ENCODE results near the gene SBNO2. TPM values are rescaled to one million over a fixed set of nuclear protein-coding genes. Genes with fewer than 3 reads are reported as not detected.

Gene SBNO2
- polyA plus RNA-seq, 1 of the 3 experiments (the other 2 are of a cell fraction): 18.3 TPM

GRCh38 chr19:1063030-1063908 lies 110.8 kb downstream of the SBNO2 start:
- POLR2A ChIA-PET: no interaction called here
- Histone ChIP-seq H4K20me1 (ENCODE audit: insufficient read depth) (no peaks in the 10 kb centered on the region), H3K79me2 (ENCODE audit: insufficient read depth) (no peaks in the 10 kb centered on the region), H3K4me2 (no peak overlapping the region), H3F3A (replicated peaks; ENCODE audit: insufficient read depth) (peaks cover 7% of the 10 kb centered on the region), H3K4me1 (ENCODE audit: control insufficient read depth in 1 of 2, insufficient read depth in 2 of 2, low read depth in 1 of 2, low read length in 1 of 2) (peaks cover 0 to 20% of the 10 kb centered on the region in 2 experiments; a peak in 1 of 4 replicates), H3K9ac (no peak overlapping the region), H3K27ac (ENCODE audit: low read depth in 2 of 2, low read length in 1 of 2) (no peak overlapping the region), H3K9me2 (no peaks in the 10 kb centered on the region), H3K9me3 (no peaks in the 10 kb centered on the region), H3K4me3 (ENCODE audit: low read depth in 2 of 2, low read length in 1 of 2) (no peak overlapping the region), H3K36me3 (replicated peaks in 1 of 2; ENCODE audit: control insufficient read depth in 1 of 2, insufficient read depth in 2 of 2, low read length in 1 of 2) (no peaks in the 10 kb centered on the region), H2AFZ (ENCODE audit: low read depth) (no peak overlapping the region), H3K27me3 (ENCODE audit: insufficient read depth) (peaks cover 10% of the 10 kb centered on the region; the same call in 1 of the 2 replicates)
- DNase-seq: peak; percentile 64
- TF ChIP-seq ELF1 (IDR thresholded peaks at IDR 0.05) (no peak), REST (IDR thresholded peaks at IDR 0.05; ENCODE audit: low read depth, low read length) (no peak), EP300 (IDR thresholded peaks at IDR 0.05; ENCODE audit: borderline replicate concordance in 1 of 2, low read depth in 1 of 2, low read length in 1 of 2) (no peak), JUND (IDR thresholded peaks at IDR 0.05) (no peak), USF1 (IDR thresholded peaks at IDR 0.05; ENCODE audit: borderline replicate concordance, low read depth) (no peak), NRF1 (IDR thresholded peaks at IDR 0.05; ENCODE audit: low read depth, low read length) (no peak), POLR2AphosphoS5 (IDR thresholded peaks at IDR 0.05; ENCODE audit: low read depth, low read length) (no peak), MEF2A (IDR thresholded peaks at IDR 0.05; ENCODE audit: borderline replicate concordance, low read depth) (no peak), FOXJ3 (CRISPR knock-in tag; IDR thresholded peaks at IDR 0.05) (no peak), GATA2 (CRISPR knock-in tag; IDR thresholded peaks at IDR 0.05) (no peak), SIN3A (IDR thresholded peaks at IDR 0.05; ENCODE audit: borderline replicate concordance, low read depth, low read length) (no peak), EZH2phosphoT487 (IDR thresholded peaks at IDR 0.05; ENCODE audit: borderline replicate concordance, low read depth) (no peak), CTCF (IDR thresholded peaks at IDR 0.05) (no peak)
- 85% methylated on average over 27 of the region's 37 CpGs for WGBS (ENCODE audit: low lambda C conversion rate)
- CTCF ChIA-PET: no interaction called here

All from SK-N-SH (cell line).